Astrocyte of the cerebellum (primary cell): ENCODE data around the gene NINJ1.
A peak's percentile ranks its signal among the peaks of the same experiment; 100 is the strongest.

Source experiments
- DNase-seq: peaks from one replicate; pipeline ENCODE4 v3.0.0-alpha.2; 2011; ENCODE audit warnings: low read depth
- H3K4me3 ChIP-seq: 2 replicates; pipeline ENCODE4 v1.5.1; 2011; ENCODE audit warnings: mild to moderate bottlenecking, low read depth, low read length, moderate library complexity
- CTCF ChIP-seq: IDR thresholded peaks from 2 replicates; pipeline ENCODE4 v1.5.1; 2012; ENCODE audit warnings: low read length, low read depth, moderate library complexity, mild to moderate bottlenecking; ENCODE audit errors: missing control alignments
- in situ Hi-C: cut with HindIII; loops from 2 replicates; pipeline ENCODE4 v1.10.0; 2017; ENCODE audit warnings: low sequenced_read_pairs

NINJ1 gene

GRCh38 chr9:93095205-93096130 is 38.6 kb downstream of the NINJ1 start:
- in situ Hi-C loops: no loop called here

GRCh38 chr9:93094658-93095204 is 39.3 kb downstream of the NINJ1 start:
- in situ Hi-C loops: no loop called here
- DNase-seq: no peak
- H3K4me3 ChIP-seq: peak overlapping the region; percentile 44
- no peak for TF ChIP-seq CTCF

More at GRCh38 chr9:93095205-93096130, 38.6 kb downstream of the NINJ1 start:
- no peak for TF ChIP-seq CTCF
- peak overlapping the region; percentile 82 for H3K4me3 ChIP-seq
- DNase-seq: peak; percentile 94

DNA sequence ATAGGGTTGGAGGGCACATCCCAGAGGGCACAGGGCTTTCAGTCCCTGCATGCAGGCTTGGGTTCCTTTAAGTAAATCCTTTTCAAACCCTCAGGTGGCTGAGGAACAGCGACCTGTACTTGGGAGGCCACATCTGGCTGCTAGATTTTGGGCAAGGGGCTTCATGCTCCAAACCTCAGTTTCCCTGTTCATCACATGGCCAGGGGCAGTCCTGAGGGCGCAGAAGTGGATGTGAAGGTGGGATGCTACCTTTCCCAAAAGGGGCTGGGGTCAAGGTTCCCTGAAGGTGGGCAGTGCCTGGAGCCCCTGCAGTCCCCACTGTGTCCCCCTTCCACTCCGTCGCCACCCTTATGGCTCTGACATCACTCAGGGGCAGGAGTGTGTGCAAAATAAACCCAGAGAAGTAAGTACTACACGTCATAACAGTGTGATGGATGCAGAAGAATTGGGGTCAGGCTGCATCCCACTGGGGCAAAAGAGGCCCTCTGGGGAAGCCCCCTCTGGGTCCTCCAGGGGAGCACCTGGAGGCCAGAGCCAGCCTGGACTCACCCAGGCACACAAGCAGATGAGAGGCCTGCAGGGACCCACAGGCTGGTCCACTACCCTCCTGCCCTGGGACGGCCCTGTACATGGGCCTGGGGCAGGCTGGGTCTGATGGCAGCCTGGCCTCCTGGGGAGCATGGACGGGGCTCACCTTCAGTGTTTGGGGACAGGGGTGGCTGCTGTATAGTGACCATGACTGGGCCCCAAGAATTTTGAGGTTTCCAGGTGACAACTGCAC is 40.0 kb downstream of the NINJ1 start:
- in situ Hi-C loops: no loop called here
- no peak for DNase-seq
- no peak for TF ChIP-seq CTCF
- H3K4me3 ChIP-seq: no peak overlapping the region

GRCh38 chr9:93093127-93093876 is 40.7 kb downstream of the NINJ1 start:
- in situ Hi-C loops: no loop called here
- no peak for DNase-seq
- H3K4me3 ChIP-seq: no peak overlapping the region
- TF ChIP-seq CTCF: no peak

DNA sequence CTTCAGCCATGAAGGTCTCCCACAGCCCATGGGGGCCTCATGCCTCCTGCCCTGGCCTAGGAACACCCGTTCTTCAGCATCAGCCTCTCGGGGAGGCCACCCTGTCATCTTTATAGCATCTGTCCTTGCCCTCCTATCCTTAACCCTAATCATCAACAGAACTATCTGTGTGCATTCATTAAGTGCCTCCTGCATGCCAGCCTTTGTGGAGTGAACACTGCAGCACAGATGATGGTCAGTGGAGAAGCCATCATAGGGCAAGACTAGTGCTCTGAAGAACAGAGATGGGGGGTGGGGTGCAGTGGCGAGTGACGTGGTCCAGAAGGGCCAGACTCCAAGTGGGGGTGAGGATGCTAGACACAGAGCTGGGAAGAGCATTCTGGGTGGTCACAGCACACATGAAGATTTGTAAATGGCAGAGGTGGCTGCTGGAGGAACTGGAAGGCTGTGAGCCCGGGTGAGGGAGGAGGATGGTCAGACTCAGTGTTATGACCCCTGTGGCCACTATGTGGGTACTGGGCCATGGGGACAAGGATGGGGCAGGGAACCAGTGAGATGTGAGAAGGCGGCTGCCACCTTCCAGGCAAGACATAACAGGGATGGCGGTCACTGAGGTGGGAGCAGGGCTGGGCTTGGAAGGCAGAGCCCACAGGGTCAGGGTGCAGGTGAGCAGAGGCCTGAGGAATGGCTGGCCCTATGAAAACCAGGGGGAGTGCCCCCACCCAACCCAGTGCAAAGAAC is 41.6 kb downstream of the NINJ1 start:
- in situ Hi-C loops: no loop called here
- TF ChIP-seq CTCF: no peak
- DNase-seq: no peak
- H3K4me3 ChIP-seq: no peak overlapping the region
